ENCODE results near the gene FAM168A.
A peak's percentile ranks its signal among the peaks of the same experiment; 100 is the strongest.

Gene FAM168A

GRCh38 chr11:73360743-73361369, 237.1 kb downstream of the FAM168A start:
- no peak for DNase-seq

- peak; percentile 67 for DNase-seq
Observed at GRCh38 chr11:73359930-73360742, 237.8 kb downstream of the FAM168A start.

- DNase-seq: no peak
Observed at GRCh38 chr11:73359341-73359740, 238.6 kb downstream of the FAM168A start.

GRCh38 chr11:73358071-73358470, 239.8 kb downstream of the FAM168A start:
- no peak for DNase-seq

GRCh38 chr11:73356979-73357860, 240.7 kb downstream of the FAM168A start:
- DNase-seq: no peak

- no peak for DNase-seq
Observed at GRCh38 chr11:73355109-73355508, 242.8 kb downstream of the FAM168A start.

GRCh38 chr11:73353422-73353821, 244.5 kb downstream of the FAM168A start:
- no peak for DNase-seq

- peak; percentile 64 for DNase-seq
Observed at GRCh38 chr11:73350908-73351636, 246.8 kb downstream of the FAM168A start.
